Right forelimb (tissue), 1 donor: Measurements from ENCODE around the gene TOR2A.
"Not testable (repeated sequence)": the region's sequence is repeated elsewhere in the genome, so short reads cannot be mapped to it uniquely, and the experiment has no call there.

ENCODE experiments used
- DNase-seq: peaks from one replicate; pipeline ENCODE4 v3.0.0-alpha.2; 2018

Gene TOR2A

GRCh38 chr9:127734747-127735529, at the start of gene TOR2A:
TOR2A (minus strand) TSS chr9:127735294; CDS start chr9:127735270, 24 bp downstream.
- peak; percentile 99 for DNase-seq

- peak; percentile 54 for DNase-seq
These were observed 48.3 kb upstream of the TOR2A start for GRCh38 chr9:127783111-127784008.

- no peak for DNase-seq
These were observed 46.7 kb upstream of the TOR2A start for GRCh38 chr9:127781806-127782205.

GRCh38 chr9:127780909-127781308, 45.8 kb upstream of the TOR2A start:
- DNase-seq, result not testable (repeated sequence)

- no peak for DNase-seq
These were observed 45.2 kb upstream of the TOR2A start for GRCh38 chr9:127780126-127780885.

- no peak for DNase-seq
These were observed 44.3 kb upstream of the TOR2A start for GRCh38 chr9:127779136-127779981.

DNA sequence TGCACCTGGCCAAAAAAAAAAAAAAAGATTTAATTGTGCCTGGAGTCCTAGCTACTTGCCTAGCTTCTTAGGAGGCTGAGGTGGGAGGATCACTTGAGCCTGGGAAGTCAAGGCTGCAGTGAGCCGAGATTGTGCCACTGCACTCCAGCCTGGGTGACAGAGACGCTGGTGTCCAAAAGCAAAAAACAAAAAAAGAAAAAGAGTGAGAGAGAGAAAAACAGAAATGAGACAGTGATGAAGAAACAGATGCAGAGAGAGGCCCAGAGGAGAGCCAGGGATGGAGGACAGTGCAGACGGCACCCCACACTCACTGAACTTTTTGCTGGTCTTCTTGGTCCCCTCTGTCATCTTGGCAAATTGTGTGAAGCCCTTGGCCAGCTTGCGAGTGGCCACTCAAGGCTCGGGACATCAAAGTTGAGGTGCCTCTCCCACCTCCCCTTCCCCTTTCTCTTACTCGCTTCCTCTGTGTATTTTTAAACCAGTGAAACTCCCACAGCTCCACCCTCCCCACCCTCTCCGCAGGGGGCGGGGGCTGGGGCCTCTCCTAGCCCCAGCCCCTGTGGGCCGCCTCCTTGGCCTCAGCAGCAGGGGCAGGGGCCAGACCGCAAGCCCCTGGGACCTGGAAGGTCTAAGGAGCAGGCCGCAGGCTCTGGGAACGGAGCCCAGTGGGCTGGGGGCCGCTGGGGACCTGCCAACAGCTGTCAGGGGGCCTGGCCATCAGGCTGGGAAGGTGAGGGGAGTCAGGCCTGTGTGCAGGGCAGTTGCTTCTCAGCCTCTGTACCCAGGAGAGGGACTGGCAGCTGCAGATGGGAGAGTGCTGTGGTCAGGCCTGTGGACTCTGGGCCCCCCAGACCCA, 43.4 kb upstream of the TOR2A start, which contains the start of gene SH2D3C:
Gene SH2D3C (minus strand): TSS at position 387 of the 856 bp plus-strand sequence. CDS start 39 bp downstream, at position 348.
- DNase-seq, result no peak

GRCh38 chr9:127777368-127777980, 42.4 kb upstream of the TOR2A start:
- DNase-seq, result no peak

GRCh38 chr9:127776924-127777289, 41.8 kb upstream of the TOR2A start:
- DNase-seq, result no peak

DNA sequence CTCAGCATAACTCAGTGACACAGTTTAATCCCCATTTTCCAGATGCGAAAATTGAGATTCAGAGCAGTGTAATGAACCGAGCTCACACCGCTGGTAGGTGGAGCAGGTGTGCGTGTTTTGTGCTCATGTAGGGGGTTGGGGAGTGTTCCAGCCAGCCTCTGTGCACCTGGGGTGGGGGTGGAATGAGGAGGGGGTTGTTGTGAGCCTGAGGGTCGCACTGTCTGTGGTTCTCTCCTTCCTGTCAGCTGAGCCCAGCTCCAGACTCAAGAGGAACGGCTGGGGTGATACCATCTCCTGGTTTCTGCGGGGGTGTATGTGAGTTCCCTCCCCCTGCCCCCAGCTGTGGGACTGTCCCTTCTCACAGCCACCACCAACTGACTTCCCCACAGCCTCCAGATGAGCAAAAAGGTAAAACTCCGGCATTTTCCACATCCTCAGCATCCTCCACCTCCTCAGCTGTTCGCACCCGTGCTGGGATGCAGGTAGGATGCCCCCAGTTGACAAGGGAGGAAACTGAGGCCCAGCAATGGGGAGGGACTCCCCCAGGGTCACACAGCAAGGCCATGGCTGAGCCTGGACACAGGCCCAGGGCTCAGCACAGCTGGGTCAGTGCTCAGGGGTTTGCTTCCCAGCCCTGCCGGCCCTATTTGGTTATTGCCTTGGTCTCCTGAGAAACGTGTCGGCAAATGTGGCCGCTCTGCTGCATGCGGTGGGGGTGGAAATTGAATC, 41.3 kb upstream of the TOR2A start:
- DNase-seq, result no peak

DNA sequence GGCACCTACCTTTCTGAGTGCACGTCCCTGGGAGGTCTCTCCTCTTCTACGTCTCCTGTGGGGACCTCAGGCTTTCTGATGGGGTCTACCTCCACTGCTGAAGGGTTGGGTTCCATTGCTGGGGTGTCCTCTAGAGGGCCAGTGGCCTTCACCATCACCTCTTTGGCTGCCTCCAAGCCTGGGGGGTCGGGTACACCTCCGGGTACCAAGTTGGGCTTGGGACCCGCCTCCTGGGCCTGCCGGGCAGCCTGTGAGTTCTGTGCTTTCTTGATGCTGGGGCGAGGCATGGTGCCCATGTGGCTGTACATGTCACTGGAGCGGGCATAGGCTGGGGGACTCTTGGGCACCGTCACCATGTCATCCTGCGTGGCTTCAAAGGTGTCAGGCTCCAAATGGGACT, 38.9 kb upstream of the TOR2A start:
- DNase-seq, result no peak

GRCh38 chr9:127773272-127773671, 38.2 kb upstream of the TOR2A start:
- no peak for DNase-seq

GRCh38 chr9:127772603-127773002, 37.5 kb upstream of the TOR2A start:
- no peak for DNase-seq

- DNase-seq, result no peak
These were observed 36.6 kb upstream of the TOR2A start for GRCh38 chr9:127771570-127772189.

DNA sequence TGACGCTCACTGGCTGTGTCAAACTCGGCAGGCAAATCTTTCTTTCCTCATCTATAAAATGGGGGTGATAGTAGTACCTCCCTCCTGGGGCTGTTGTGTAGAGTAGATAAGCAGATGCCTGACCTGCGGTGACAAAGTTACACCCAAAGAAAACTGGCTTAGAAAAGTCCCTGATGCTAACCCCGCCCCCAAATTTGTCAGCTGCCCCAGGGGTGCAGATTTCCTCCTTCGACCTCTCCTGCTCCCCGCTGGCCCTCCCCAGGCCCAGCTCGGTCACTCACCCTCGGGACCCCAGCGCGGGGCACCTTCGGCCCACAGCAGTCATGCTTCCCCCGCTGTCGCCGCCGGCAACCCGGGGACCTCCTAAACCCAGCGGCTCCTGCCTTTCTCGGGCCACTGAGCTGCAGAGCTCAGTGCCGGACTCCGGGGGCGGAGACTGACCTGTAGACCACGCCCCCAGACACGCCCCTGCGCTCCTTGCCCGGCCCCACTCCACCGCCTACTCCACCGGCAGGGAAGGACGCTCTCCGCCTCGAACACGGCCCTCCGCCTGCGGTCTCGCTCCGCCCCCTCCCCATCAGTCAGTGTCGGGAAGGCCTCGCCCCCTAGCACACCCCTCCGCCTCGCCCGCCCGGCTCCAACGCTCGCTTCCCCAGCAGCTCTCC, 35.9 kb upstream of the TOR2A start:
- DNase-seq, result peak; percentile 97

DNA sequence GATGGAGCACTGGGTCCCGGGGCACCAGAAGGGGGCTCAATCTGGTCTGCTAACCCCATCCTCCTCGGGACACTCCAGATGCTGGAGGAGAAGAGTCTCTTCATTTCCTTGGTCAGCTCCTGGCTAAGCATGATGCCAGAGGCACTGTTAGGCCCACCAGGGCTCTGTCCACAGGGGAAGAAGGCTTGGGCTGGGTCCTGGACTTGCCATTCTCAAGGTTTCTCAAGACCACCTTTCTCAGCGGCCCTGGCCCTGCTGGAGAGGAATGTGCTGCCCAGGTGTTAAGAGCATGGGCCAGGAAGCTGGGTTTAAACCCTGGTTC, 35.5 kb upstream of the TOR2A start:
- DNase-seq, result no peak

GRCh38 chr9:127769929-127770582, 35.0 kb upstream of the TOR2A start:
- no peak for DNase-seq

DNA sequence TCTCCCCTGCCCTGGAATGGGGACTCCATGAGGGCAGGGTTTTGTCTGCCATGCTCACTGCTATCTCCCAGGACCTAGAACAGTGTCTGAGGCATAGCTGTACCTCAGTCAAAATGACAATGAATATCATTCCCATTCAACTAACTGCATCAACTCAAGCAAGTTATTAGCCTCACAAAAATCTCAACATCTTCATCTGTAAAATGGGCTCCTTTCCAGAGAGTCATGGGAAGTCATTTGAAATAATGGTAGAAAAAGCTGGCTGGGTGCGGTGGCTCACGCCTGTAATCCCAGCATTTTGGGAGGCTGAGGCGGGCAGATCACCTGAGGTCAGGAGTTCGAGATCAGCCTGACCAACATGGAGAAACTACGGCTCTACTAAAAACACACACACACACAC, 34.0 kb upstream of the TOR2A start:
- DNase-seq, result no peak
